ENCODE data around the gene HAUS6.
"Not testable (repeated sequence)": the region's sequence is repeated elsewhere in the genome, so short reads cannot be mapped to it uniquely, and the experiment has no call there.

HAUS6 gene

DNA sequence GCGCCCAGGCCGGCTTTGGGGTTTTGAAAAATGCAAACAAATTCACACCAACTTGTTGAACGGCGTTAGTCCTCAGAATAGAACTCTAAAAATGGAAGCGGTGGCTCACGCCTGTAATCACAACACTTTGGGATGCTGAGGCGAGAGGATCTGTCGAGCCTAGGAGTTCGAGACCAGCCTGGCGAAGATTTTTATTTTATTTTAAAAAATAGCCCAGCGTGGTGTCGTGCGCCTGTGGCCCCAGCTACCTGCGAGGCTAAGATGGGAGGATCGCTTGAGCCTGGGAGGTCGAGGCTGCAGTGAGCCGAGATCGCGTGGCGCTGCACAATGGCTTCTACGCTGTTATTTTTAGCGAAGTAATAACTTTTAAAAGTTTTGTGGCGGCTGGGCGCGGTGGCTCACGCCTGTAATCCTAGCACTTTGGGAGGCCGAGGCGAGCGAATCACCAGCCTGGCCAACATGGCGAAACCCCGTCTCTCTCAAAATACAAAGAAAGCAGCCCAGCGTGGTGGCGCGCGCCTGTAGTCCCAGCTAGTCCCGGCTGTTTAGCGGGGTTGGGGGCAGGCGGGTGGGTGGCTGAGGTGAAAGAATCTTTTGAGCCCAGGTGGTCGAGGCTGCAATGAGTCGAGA is 25.3 kb upstream of the HAUS6 start:
- Mint-ChIP-seq H3K27ac (peak overlapping the region; percentile 89), H3K9me3 (no peaks in the 10 kb centered on the region), H3K36me3 (ENCODE audit: low read depth) (peaks cover 22% of the 10 kb centered on the region), H3K4me1 (peaks cover 54% of the 10 kb centered on the region), H3K4me3 (peak overlapping the region; percentile 88), H3K27me3 (no peaks in the 10 kb centered on the region)
- peak; percentile 12 for ATAC-seq
- DNase-seq, result peak; percentile 30

DNA sequence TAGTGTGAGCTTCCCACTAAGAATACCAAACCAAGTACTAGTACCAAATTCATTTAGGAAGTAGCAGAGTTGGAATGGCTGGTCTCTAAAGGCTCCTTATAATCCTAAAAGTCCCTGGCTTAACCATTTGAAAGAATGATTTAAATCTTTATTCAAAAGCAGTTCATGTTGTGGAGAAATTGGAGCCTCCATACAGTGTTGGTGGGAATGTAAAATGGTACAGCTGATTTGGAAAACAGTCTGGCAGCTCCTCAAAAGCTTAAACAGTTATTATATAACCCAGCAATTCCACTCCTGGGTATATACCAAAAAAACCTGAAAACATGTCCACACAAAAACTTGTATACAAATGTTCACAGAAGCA is 21.7 kb upstream of the HAUS6 start:
- Mint-ChIP-seq H3K27ac (no peak overlapping the region), H3K27me3 (no peaks in the 10 kb centered on the region), H3K9me3 (no peaks in the 10 kb centered on the region), H3K4me1 (peaks cover 45% of the 10 kb centered on the region), H3K36me3 (ENCODE audit: low read depth) (peaks cover 41% of the 10 kb centered on the region), H3K4me3 (peak overlapping the region; percentile 12)
- DNase-seq, result no peak
- ATAC-seq, result no peak

DNA sequence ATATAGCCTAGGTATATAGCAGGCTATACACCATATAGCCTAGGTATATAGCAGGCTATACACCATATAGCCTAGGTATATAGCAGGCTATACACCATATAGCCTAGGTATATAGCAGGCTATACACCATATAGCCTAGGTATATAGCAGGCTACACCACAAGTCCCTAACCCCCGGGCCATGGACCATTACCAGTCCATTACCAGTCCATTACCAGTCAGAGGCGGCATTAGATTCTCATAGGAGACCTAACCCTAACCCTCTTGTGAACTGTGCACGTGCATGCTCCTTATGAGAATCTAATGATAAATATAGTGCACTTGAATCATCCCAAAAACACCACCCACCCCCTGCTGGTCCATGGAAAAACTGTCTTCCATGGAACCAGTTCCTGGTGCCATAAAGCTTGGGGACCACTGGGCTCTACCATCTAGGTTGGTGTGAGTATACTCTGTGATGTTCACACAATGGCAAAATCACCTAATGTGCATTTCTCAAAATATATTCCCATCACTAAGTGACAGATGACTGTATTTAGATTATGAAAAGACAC is 19.9 kb upstream of the HAUS6 start:
- Mint-ChIP-seq H3K9me3 (no peaks in the 10 kb centered on the region), H3K4me1 (peaks cover 30% of the 10 kb centered on the region), H3K27ac (no peak overlapping the region), H3K27me3 (no peaks in the 10 kb centered on the region), H3K4me3 (no peak overlapping the region), H3K36me3 (ENCODE audit: low read depth) (peaks cover 57% of the 10 kb centered on the region)
- ATAC-seq (no peak), DNase-seq (no peak)

DNA sequence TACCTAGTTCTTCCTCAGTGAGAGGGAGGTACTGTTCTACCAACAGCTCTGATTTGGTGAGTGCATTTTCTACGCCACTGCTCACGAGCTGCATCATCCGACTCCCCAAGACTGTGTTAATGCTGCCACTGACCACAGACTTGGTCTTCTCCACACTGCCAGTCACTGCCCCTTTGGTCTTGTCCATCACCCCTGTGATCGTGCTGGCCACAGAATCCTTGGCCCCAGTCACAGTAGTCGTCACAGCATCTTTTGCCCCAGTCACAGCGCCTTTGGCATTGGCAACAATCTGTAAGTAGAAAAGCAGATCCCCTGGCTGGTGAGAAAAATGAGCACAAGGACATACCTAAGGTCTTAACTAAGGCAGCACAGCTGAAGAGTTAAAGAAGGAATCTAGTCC is 18.2 kb upstream of the HAUS6 start:
- peaks cover 23% of the 10 kb centered on the region for H3K4me1 Mint-ChIP-seq
- H3K27me3 Mint-ChIP-seq, result no peaks in the 10 kb centered on the region
- peaks cover 65% of the 10 kb centered on the region for H3K36me3 Mint-ChIP-seq (ENCODE audit: low read depth)
- DNase-seq, result no peak
- no peak for ATAC-seq
- no peak overlapping the region for H3K4me3 Mint-ChIP-seq
- H3K27ac Mint-ChIP-seq, result no peak overlapping the region
- H3K9me3 Mint-ChIP-seq, result no peaks in the 10 kb centered on the region

DNA sequence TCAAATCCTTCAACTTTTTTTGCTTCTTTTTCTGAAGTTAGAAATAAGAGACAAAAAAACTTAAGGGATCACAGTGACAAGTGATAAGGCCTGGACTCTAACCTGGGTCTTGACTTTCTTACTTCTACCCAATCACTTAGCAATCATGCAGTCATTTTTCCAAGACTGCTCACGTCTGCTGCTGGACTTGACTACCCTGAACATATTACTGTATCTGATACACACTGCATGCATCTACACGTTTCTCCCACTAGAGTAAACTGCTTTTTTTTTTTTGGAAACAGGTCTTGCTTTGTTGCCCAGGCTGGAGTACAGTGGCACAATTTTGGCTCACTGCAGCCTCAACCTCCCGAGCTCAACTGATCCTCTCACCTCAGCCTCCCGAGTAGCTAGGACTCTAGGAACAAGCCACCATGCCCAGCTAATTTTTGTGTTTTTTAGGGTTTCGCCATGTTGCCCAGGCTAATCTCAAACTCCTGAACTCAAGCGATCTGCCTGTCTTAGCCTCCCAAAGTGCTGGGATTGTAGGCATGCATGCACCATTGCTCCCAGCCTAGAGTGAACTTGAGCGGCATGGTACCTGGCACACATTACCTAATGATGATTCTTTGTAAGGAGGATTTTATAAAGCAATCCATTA is 17.2 kb upstream of the HAUS6 start:
- no peaks in the 10 kb centered on the region for H3K27me3 Mint-ChIP-seq
- H3K4me3 Mint-ChIP-seq, result no peak overlapping the region
- no peak for ATAC-seq
- no peak overlapping the region for H3K27ac Mint-ChIP-seq
- peaks cover 67% of the 10 kb centered on the region for H3K36me3 Mint-ChIP-seq (ENCODE audit: low read depth)
- no peaks in the 10 kb centered on the region for H3K9me3 Mint-ChIP-seq
- no peak for DNase-seq
- peaks cover 13% of the 10 kb centered on the region for H3K4me1 Mint-ChIP-seq

DNA sequence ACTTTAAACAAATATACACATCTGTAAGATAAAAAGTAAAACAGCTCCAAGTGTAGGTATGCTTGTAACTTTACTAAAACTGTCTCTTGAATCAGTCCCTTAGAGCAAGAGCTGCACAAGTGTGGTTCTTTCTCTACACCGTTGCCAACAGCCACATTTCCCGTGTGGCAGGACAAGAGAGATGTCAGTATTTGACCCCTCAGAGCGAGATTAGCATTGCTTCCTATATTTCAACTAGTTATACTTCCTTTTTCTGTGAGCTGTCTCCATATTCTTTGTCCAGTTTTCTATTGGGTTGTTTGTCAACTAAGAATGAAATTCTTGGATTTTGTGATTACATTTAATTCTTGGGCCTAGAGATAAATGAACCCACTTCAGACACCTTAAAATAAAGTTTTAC is 16.5 kb upstream of the HAUS6 start:
- Mint-ChIP-seq H3K27me3 (no peaks in the 10 kb centered on the region), H3K4me1 (peaks cover 6% of the 10 kb centered on the region), H3K4me3 (no peak overlapping the region), H3K36me3 (ENCODE audit: low read depth) (peaks cover 64% of the 10 kb centered on the region), H3K27ac (no peak overlapping the region), H3K9me3 (no peaks in the 10 kb centered on the region)
- ATAC-seq (no peak), DNase-seq (no peak)

DNA sequence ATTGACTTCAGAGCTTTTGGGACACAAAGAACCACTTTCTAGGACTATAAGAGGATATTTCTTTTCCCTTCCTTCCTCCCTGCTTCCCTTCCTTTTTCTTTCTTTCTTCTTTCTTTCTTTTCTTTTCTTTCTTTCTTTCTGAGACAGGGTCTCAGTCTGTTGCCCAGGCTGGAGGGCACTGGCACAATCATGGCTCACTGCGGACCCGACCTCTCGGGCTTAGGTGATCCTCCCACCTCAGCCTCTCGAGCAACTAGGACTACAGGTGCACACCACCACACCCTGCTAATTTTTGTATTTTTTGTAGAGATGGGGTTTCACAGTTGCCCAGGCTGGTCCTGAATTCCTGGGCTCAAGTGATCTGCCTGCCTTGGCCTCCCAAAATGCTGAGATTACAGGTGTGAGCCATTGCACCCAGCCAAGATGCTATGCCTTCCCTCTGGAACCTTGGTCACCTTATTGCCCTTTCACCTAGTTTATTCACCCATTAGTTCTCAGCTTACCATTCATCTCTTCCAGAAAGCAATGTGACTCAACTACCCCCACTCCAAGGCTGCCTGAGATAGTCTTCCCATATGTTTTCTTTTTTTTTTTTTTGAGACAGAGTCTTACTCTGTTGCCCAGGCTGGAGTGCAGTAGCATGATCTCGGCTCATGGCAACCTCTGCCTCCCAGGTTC is 14.5 kb upstream of the HAUS6 start:
- ATAC-seq (no peak), DNase-seq (no peak)
- Mint-ChIP-seq H3K27ac (no peak overlapping the region), H3K4me3 (no peak overlapping the region), H3K36me3 (ENCODE audit: low read depth) (peaks cover 53% of the 10 kb centered on the region), H3K27me3 (no peaks in the 10 kb centered on the region), H3K4me1 (no peaks in the 10 kb centered on the region), H3K9me3 (no peaks in the 10 kb centered on the region)

DNA sequence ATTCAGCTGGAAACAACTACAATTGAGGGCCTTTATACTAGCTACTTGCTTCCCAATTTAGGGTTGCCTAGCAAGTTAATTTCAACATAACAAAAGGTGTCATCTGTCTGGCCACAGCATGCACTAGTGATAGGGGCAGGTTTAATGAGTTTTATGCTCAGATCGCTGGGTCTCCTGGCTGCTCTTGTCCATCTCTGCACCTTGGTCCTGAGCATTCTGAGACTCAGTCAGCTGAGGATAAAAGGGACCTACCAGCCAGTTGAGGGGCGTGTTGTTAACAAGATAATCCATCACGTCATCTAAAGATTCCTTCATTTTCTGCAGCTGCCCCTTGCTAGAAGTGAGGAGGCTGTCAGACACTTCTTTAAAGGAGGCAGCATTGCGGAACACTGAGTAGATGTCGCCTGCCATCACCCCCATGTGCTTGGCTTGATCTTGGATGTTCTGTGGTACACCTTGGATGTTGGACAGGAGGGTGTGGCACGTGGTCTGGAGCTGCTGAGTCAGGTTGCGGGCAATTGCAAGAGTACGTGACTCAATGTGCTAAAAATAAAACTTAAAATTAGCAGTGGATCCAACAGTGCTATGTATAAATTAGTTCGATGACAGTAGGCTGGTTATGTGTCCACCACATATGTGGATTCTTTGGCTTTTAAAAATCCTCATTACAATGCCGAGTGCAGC is 13.5 kb upstream of the HAUS6 start:
- Mint-ChIP-seq H3K36me3 (ENCODE audit: low read depth) (peaks cover 51% of the 10 kb centered on the region), H3K9me3 (no peaks in the 10 kb centered on the region), H3K4me1 (no peaks in the 10 kb centered on the region), H3K4me3 (no peak overlapping the region), H3K27ac (no peak overlapping the region), H3K27me3 (no peaks in the 10 kb centered on the region)
- DNase-seq (no peak), ATAC-seq (no peak)

DNA sequence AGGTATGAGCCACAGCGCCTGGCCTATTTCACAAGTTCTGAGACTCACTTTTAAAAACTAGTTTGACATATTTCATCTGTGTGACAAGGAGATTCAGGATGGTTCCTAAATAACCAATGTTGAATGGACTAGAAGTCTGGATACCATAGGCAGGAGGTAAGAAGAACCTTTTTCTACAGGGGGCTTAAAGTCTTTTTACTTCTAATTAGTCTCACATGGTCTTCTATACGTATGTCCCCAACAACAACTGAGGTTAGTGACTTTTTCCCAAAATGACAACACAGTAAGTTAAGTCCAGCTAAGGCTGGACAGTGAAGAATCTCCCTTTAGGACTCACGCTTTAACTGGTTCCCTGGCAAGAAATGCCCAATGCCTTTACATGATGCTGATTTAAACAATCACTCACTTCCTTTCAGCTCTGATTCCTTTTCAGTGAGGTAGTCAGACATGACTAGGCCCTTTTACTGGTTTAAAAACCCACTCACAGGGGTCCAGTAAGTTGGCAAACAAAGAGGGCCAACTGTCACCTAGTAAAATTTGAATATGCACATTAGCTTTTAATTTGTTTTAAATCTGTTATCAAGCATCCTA is 12.1 kb upstream of the HAUS6 start:
- DNase-seq (no peak), ATAC-seq (no peak)
- Mint-ChIP-seq H3K4me3 (no peak overlapping the region), H3K4me1 (no peaks in the 10 kb centered on the region), H3K27ac (no peak overlapping the region), H3K9me3 (no peaks in the 10 kb centered on the region), H3K27me3 (no peaks in the 10 kb centered on the region), H3K36me3 (ENCODE audit: low read depth) (peaks cover 39% of the 10 kb centered on the region)

DNA sequence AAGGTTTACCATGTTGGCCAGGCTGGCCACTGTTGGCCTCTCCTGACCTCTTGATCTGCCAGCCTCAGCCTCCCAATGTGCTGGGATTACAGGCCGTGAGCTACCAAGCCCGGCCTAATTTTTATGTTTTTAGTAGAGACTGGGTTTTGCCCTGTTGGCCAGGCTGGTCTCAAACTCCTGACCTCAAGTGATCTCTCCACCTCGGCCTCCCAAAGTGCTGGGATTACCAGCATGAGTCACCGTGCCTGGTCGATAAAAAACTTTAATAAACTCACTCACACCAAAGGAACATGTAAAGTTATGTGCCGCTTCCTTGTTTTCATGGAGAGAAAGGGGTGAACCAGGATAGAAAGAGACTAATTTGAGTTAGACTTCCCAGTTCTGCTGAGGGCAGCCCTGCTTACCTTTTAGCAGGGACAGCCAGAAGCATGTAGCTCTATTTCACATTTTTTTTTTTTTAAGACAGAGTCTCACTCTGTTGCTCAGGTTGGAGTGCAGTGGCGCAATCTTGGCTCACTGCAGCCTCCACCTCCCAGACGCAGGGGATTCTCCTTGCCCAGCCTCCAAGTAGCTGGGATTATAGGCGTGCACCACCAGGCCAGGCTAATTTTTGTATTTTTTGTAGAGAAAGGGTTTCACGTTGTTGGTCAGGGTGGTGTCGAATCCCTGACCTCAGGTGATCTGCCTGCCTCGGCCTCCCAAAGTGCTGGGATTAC is 11.4 kb upstream of the HAUS6 start:
- H3K27ac Mint-ChIP-seq, result no peak overlapping the region

DNA sequence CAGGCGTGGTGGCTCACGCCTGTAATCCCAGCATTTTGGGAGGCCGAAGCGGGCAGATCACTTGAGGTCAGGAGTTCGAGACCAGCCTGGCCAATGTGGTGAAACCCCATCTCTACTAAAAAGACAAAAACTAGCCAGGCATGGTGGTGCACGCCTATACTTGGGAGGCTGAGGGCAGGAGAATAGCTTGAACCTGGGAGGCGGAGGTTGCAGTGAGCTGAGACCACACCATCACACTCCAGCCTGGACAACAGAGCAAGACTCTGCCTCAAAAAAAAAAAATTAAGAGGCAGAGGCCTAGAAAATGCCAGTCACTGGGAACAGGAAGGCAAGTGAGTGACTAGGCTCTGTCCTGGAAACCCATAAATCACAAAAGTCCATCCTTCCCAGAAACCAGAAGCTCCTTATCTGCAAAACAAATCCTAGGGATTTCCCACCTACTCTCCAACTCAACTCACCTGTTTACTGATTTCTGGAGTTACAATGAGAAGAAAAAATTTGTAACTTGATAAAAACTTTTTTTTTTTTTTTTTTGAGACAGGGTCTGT is 10.4 kb upstream of the HAUS6 start:
- H3K4me3 Mint-ChIP-seq, H3K9me3 Mint-ChIP-seq, H3K27me3 Mint-ChIP-seq, DNase-seq, H3K4me1 Mint-ChIP-seq, ATAC-seq, H3K27ac Mint-ChIP-seq: not testable (repeated sequence)
- peaks cover 23% of the 10 kb centered on the region for H3K36me3 Mint-ChIP-seq (ENCODE audit: low read depth)

More for the DNA sequence above, 11.4 kb upstream of the HAUS6 start:
- Mint-ChIP-seq H3K27me3 (no peaks in the 10 kb centered on the region), H3K9me3 (no peaks in the 10 kb centered on the region), H3K4me3 (no peak overlapping the region), H3K36me3 (ENCODE audit: low read depth) (peaks cover 33% of the 10 kb centered on the region), H3K4me1 (no peaks in the 10 kb centered on the region)
- no peak for ATAC-seq
- no peak for DNase-seq

DNA sequence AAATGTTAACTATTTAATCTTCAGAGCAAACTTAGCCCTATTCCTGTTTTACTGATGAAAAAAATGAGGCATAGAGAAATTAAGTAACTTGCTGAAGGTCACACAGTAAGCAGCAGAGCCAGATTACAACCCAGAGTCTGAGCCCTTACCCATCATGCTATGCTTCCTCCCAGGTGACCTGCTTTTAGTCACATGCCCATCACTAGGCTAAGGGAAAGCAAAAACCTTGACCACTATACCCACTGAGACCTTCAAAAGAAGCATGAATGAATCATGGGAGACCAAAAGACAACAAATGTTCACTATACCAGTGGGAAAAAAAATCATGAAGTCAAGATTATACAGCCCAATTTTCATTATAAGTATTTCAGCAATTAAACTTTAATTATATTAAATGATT is 5.3 kb upstream of the HAUS6 start:
- Mint-ChIP-seq H3K4me3 (no peak overlapping the region), H3K4me1 (peaks cover 1% of the 10 kb centered on the region), H3K27ac (no peak overlapping the region), H3K9me3 (no peaks in the 10 kb centered on the region), H3K36me3 (ENCODE audit: low read depth) (no peaks in the 10 kb centered on the region), H3K27me3 (no peaks in the 10 kb centered on the region)
- ATAC-seq (peak; percentile 65), DNase-seq (no peak)

DNA sequence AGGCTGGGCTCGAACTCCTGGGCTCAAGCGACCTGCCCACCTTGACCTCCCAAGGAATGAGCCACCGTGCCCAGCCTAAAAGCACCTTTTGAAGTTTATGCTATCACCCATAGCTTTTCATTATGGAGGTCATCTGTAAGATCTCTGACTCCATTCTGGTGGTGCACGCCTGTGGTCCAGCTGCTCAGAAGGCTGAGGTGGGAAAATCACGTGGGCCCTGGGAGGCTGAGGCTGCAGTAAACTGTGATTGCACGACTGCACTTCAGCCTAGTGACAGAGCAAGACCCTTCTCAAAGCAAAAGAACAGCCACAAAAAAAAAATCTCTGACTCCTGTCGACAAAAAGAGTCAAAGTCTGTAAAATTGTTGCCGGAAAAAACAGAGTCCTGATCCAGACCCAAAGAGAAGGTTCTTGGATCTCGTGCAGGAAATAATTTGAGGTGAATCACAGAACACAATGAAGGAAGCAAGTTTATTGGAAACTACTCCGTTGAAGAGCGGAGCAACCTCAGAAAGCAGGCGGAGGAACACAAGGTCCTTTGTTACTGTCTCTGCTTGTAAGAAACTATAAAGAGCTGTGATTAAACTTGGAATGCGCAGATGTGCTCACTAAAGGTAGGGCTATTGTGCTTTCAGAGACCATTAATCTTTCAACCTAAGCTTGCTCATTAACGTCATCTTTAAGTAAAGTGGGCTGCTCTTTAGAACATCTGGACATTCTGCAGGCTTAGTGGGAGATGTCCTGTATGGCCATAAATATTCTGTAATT is 2.0 kb upstream of the HAUS6 start:
- ATAC-seq (no peak), DNase-seq (no peak)
- no peak overlapping the region for H3K4me3 Mint-ChIP-seq

More for the DNA sequence above, 2.0 kb upstream of the HAUS6 start:
- peaks cover 22% of the 10 kb centered on the region for H3K4me1 Mint-ChIP-seq
- no peaks in the 10 kb centered on the region for H3K27me3 Mint-ChIP-seq
- H3K27ac Mint-ChIP-seq, result no peak overlapping the region
- H3K9me3 Mint-ChIP-seq, result no peaks in the 10 kb centered on the region
- peaks cover 11% of the 10 kb centered on the region for H3K36me3 Mint-ChIP-seq (ENCODE audit: low read depth)
